Mononuclear cell (primary cell): Measurements from ENCODE around the gene C21orf58. TPM values are rescaled to one million over a fixed set of nuclear protein-coding genes. Genes with fewer than 3 reads are reported as not detected.

ENCODE experiments used
- H3K27me3 ChIP-seq: 2 replicates; pipeline ENCODE4 v1.6.0; 2011; ENCODE audit warnings: low read length, control low read depth; ENCODE audit not compliant: insufficient read depth
- H3K4me1 ChIP-seq: 2 replicates; pipeline ENCODE4 v1.5.1; 2011; ENCODE audit warnings: mild to moderate bottlenecking, low read length, control low read depth; ENCODE audit not compliant: insufficient read depth
- H3K4me3 ChIP-seq: 2 replicates; pipeline ENCODE4 v1.5.1; 2011; ENCODE audit warnings: mild to moderate bottlenecking, low read length, moderate library complexity
- H3K9me3 ChIP-seq: 2 replicates; pipeline ENCODE4 v1.5.1; 2011; ENCODE audit warnings: low read depth, mild to moderate bottlenecking, control low read depth, low read length
- total RNA-seq: library from RNA; depleted of rRNA; stranded (reverse); fragments of >200 nt; gene quantifications from one replicate; pipeline ENCODE4 v1.2.3, GENCODE V29; 2012

C21orf58 gene
- total RNA-seq, 1 donor = 1.0 TPM

- no peaks in the 10 kb centered on the region for H3K27me3 ChIP-seq
- no peak overlapping the region for H3K4me3 ChIP-seq
- no peaks in the 10 kb centered on the region for H3K9me3 ChIP-seq
- no peaks in the 10 kb centered on the region for H3K4me1 ChIP-seq
These were observed 22.9 kb upstream of the C21orf58 start for GRCh38 chr21:46346296-46347202.

- no peaks in the 10 kb centered on the region for H3K27me3 ChIP-seq
- no peaks in the 10 kb centered on the region for H3K4me1 ChIP-seq
- no peaks in the 10 kb centered on the region for H3K9me3 ChIP-seq
- H3K4me3 ChIP-seq = no peak overlapping the region
These were observed 22.2 kb upstream of the C21orf58 start for GRCh38 chr21:46345861-46346260.

- Histone ChIP-seq H3K9me3 (no peaks in the 10 kb centered on the region), H3K27me3 (no peaks in the 10 kb centered on the region)
These were observed 20.7 kb upstream of the C21orf58 start for GRCh38 chr21:46344219-46344915.

GRCh38 chr21:46340998-46341397 lies 17.3 kb upstream of the C21orf58 start:
- Histone ChIP-seq H3K27me3 (no peaks in the 10 kb centered on the region), H3K9me3 (no peaks in the 10 kb centered on the region), H3K4me1 (no peaks in the 10 kb centered on the region)

More at GRCh38 chr21:46344219-46344915, 20.7 kb upstream of the C21orf58 start:
- Histone ChIP-seq H3K4me1 (no peaks in the 10 kb centered on the region), H3K4me3 (no peak overlapping the region)

GRCh38 chr21:46336603-46337002 lies 12.9 kb upstream of the C21orf58 start:
- H3K4me3 ChIP-seq = no peak overlapping the region
- no peaks in the 10 kb centered on the region for H3K27me3 ChIP-seq
- H3K4me1 ChIP-seq = no peaks in the 10 kb centered on the region
- H3K9me3 ChIP-seq = no peaks in the 10 kb centered on the region

More at GRCh38 chr21:46340998-46341397, 17.3 kb upstream of the C21orf58 start:
- H3K4me3 ChIP-seq = no peak overlapping the region

GRCh38 chr21:46334351-46335140 lies 10.9 kb upstream of the C21orf58 start:
- Histone ChIP-seq H3K9me3 (no peaks in the 10 kb centered on the region), H3K27me3 (no peaks in the 10 kb centered on the region), H3K4me1 (no peaks in the 10 kb centered on the region), H3K4me3 (no peak overlapping the region)

GRCh38 chr21:46329796-46330195 lies 6.1 kb upstream of the C21orf58 start:
- Histone ChIP-seq H3K4me1 (peaks cover 11% of the 10 kb centered on the region), H3K9me3 (no peaks in the 10 kb centered on the region), H3K4me3 (no peak overlapping the region), H3K27me3 (no peaks in the 10 kb centered on the region)

GRCh38 chr21:46328151-46328550 lies 4.5 kb upstream of the C21orf58 start:
- H3K4me1 ChIP-seq = peaks cover 15% of the 10 kb centered on the region
- H3K4me3 ChIP-seq = no peak overlapping the region
- H3K27me3 ChIP-seq = no peaks in the 10 kb centered on the region
- H3K9me3 ChIP-seq = no peaks in the 10 kb centered on the region

GRCh38 chr21:46327711-46328110 lies 4.0 kb upstream of the C21orf58 start:
- H3K4me3 ChIP-seq = no peak overlapping the region
- no peaks in the 10 kb centered on the region for H3K9me3 ChIP-seq
- peaks cover 20% of the 10 kb centered on the region for H3K4me1 ChIP-seq
- no peaks in the 10 kb centered on the region for H3K27me3 ChIP-seq

GRCh38 chr21:46326110-46326703 lies 2.5 kb upstream of the C21orf58 start:
- Histone ChIP-seq H3K27me3 (no peaks in the 10 kb centered on the region), H3K4me3 (no peak overlapping the region), H3K4me1 (peaks cover 35% of the 10 kb centered on the region), H3K9me3 (no peaks in the 10 kb centered on the region)

GRCh38 chr21:46325073-46325912 lies 1.6 kb upstream of the C21orf58 start:
- Histone ChIP-seq H3K9me3 (no peaks in the 10 kb centered on the region), H3K4me1 (peaks cover 43% of the 10 kb centered on the region), H3K4me3 (peak overlapping the region; percentile 97), H3K27me3 (no peaks in the 10 kb centered on the region)

- Histone ChIP-seq H3K4me3 (peak overlapping the region; percentile 97), H3K27me3 (no peaks in the 10 kb centered on the region), H3K4me1 (peaks cover 50% of the 10 kb centered on the region), H3K9me3 (no peaks in the 10 kb centered on the region)
These were observed 861 bp upstream of the C21orf58 start for GRCh38 chr21:46324390-46325072.

GRCh38 chr21:46323227-46323709 lies 402 bp downstream of the C21orf58 start:
- H3K4me1 ChIP-seq = peaks cover 50% of the 10 kb centered on the region
- H3K9me3 ChIP-seq = no peaks in the 10 kb centered on the region
- peak overlapping the region; percentile 97 for H3K4me3 ChIP-seq
- H3K27me3 ChIP-seq = no peaks in the 10 kb centered on the region
